ENCODE measurements around the gene GABARAPL1.
A peak's percentile ranks its signal among the peaks of the same experiment; 100 is the strongest.

The GABARAPL1 gene

GRCh38 chr12:10238526-10238925 lies 25.8 kb downstream of the GABARAPL1 start:
- DNase-seq (ENCODE audit: low spot score in 2 of 2), result no peak
- peaks cover 6% of the 10 kb centered on the region for H3K9me3 Mint-ChIP-seq
- peaks cover under 1% of the 10 kb centered on the region for H3K36me3 Mint-ChIP-seq
- ATAC-seq, result no peak
- no peak overlapping the region for H3K27ac Mint-ChIP-seq
- H3K4me3 Mint-ChIP-seq, result no peak overlapping the region
- H3K4me1 Mint-ChIP-seq, result peaks cover 31% of the 10 kb centered on the region

DNA sequence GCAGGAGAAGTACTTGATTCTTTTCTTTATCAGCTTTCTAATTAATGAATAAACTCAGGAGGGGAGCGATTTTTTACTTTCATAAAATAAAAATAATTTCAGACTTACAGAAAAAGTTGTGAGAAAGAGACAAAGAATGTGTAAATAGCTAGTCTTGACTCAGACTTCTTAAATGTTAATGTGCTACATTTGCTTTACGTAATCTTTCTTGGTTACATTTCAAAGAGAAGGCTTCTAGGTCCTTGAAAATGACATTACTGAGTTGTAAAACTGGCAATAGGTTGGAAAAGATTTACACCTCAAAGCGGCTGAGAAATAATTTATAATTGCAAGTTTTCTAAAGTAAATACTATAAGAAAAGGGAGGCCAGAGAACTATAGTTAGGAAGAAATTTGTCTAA lies 28.6 kb downstream of the GABARAPL1 start:
- Mint-ChIP-seq H3K36me3 (peaks cover 6% of the 10 kb centered on the region), H3K4me3 (no peak overlapping the region), H3K9me3 (no peaks in the 10 kb centered on the region), H3K4me1 (peaks cover 36% of the 10 kb centered on the region), H3K27ac (no peak overlapping the region)
- no peak for ATAC-seq
- no peak for DNase-seq (ENCODE audit: low spot score in 2 of 2)

DNA sequence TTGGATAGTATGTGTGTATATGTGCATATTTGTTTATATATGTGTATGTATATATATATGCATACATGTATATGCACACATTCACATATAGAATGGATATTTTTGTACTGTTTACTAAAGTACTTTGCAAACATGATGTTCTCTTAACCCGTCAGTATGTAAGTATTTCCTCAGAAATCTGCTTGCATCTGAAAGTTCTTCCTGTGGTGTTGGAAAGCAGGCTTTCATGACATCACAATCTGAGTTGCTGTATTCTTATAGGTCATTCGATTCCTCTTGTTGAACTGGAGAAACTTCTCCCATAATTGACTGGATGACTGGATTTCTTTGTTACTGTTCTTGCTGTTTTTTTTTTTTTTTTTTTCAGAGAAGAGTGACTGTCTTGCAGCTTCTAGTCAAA lies 29.1 kb downstream of the GABARAPL1 start:
- Mint-ChIP-seq H3K9me3 (no peaks in the 10 kb centered on the region), H3K4me3 (no peak overlapping the region)
- ATAC-seq, result no peak

DNA sequence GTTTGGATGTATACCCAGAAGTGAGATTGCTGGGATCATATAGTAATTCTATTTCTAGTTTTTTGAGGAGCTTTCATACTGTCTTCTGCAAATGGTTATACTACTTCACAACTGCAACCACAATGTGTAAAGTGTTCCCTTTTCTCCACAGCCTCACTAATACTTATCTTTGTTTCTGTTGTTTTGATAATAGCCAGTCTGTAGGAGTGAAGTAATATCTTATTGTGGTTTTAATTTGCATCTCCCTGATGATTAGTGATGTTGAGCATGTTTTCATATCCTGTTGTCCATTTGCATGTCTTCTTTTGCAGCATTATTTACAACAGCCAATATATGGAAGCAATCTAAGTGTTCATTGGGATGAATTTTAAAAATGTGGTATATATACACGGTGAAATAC lies 29.9 kb downstream of the GABARAPL1 start:
- Mint-ChIP-seq H3K4me3 (peak overlapping the region; percentile 62), H3K27ac (no peak overlapping the region), H3K9me3 (no peaks in the 10 kb centered on the region), H3K4me1 (peaks cover 25% of the 10 kb centered on the region), H3K36me3 (peaks cover 6% of the 10 kb centered on the region)
- ATAC-seq, result no peak
- DNase-seq (ENCODE audit: low spot score in 2 of 2), result no peak

More for the DNA sequence above, 29.1 kb downstream of the GABARAPL1 start:
- H3K4me1 Mint-ChIP-seq, result peaks cover 32% of the 10 kb centered on the region
- H3K27ac Mint-ChIP-seq, result no peak overlapping the region
- peaks cover 6% of the 10 kb centered on the region for H3K36me3 Mint-ChIP-seq
- no peak for DNase-seq (ENCODE audit: low spot score in 2 of 2)

DNA sequence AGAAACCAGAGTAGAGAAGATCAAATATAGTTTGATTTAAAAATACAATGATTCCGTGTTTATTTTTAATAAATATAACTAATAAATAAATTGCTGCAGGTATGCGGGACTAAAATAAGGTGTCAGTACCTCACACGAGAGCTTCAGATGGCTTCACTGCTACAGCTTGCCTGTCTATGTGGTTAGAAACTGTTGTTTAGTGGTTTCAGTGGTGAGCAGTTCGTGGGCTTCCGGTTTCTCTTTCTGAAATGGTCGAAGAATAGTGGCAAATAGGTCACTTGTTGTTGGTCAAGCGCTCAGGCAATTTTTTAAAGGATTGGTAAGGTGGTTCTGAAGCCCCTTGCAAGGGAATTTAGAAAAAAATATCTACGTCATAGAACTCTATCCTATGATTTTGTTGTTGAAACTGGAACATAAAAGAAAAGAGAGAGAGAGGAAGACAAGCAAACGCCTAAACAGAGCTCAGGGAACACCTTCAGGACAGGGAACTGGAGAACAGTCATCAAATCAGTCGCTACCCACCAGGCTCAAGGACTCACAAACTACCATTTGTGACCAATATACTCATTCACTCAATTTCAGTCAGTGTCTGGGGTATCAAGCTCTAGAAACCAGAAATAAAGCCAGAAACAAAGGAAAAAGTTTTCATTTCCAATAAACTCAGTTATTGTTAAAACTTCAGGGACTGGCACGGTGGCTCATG lies 31.3 kb downstream of the GABARAPL1 start:
- Mint-ChIP-seq H3K9me3 (no peaks in the 10 kb centered on the region), H3K4me3 (peak overlapping the region; percentile 62), H3K27ac (peak overlapping the region; percentile 65), H3K4me1 (peaks cover 36% of the 10 kb centered on the region), H3K36me3 (peaks cover 12% of the 10 kb centered on the region)
- ATAC-seq (peak; percentile 62), DNase-seq (ENCODE audit: low spot score in 2 of 2) (no peak)

- DNase-seq (ENCODE audit: low spot score in 2 of 2) (no peak), ATAC-seq (no peak)
- Mint-ChIP-seq H3K36me3 (peaks cover 19% of the 10 kb centered on the region), H3K4me1 (peaks cover 44% of the 10 kb centered on the region), H3K27ac (no peak overlapping the region), H3K9me3 (no peaks in the 10 kb centered on the region), H3K4me3 (peak overlapping the region; percentile 58)
These were observed 34.9 kb downstream of the GABARAPL1 start for GRCh38 chr12:10247436-10248058.

GRCh38 chr12:10249690-10250455 lies 37.2 kb downstream of the GABARAPL1 start:
- H3K4me3 Mint-ChIP-seq, result peak overlapping the region; percentile 58
- peaks cover 28% of the 10 kb centered on the region for H3K4me1 Mint-ChIP-seq
- H3K27ac Mint-ChIP-seq, result peak overlapping the region; percentile 90
- ATAC-seq (peak; percentile 90), DNase-seq (ENCODE audit: low spot score in 2 of 2) (peak in 1 of 2 donors; percentile 68)
- peaks cover 13% of the 10 kb centered on the region for H3K36me3 Mint-ChIP-seq
- H3K9me3 Mint-ChIP-seq, result no peaks in the 10 kb centered on the region

DNA sequence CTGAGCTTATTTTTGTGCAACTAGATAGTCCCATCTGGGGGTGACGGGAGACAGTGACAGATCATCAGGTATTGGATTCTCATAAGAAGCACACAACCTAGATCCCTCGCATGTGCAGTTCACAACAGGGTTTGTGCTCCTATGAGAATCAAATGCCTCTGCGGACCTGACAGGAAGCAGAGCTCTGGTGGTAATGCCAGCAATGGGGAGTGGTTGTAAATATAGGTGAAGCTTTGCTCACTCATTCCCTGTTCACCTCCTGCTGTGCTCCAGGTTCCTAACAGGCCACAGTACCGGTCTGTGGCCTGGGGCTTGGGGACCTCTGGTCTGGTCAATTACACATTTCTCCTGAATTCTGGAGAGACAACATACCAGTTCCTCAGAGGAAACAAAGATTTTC lies 39.0 kb downstream of the GABARAPL1 start:
- ATAC-seq (no peak), DNase-seq (ENCODE audit: low spot score in 2 of 2) (no peak)
- no peak overlapping the region for H3K27ac Mint-ChIP-seq
- H3K4me1 Mint-ChIP-seq, result peaks cover 28% of the 10 kb centered on the region
- peaks cover 19% of the 10 kb centered on the region for H3K36me3 Mint-ChIP-seq
- no peak overlapping the region for H3K4me3 Mint-ChIP-seq
- peaks cover 6% of the 10 kb centered on the region for H3K9me3 Mint-ChIP-seq

- H3K9me3 Mint-ChIP-seq, result peaks cover 6% of the 10 kb centered on the region
- no peak for ATAC-seq
- H3K4me1 Mint-ChIP-seq, result peaks cover 28% of the 10 kb centered on the region
- H3K36me3 Mint-ChIP-seq, result peaks cover 22% of the 10 kb centered on the region
- DNase-seq (ENCODE audit: low spot score in 2 of 2), result no peak
- no peak overlapping the region for H3K4me3 Mint-ChIP-seq
- no peak overlapping the region for H3K27ac Mint-ChIP-seq
These were observed 39.5 kb downstream of the GABARAPL1 start for GRCh38 chr12:10252201-10252600.

GRCh38 chr12:10256064-10256463 lies 43.4 kb downstream of the GABARAPL1 start:
- ATAC-seq (no peak), DNase-seq (ENCODE audit: low spot score in 2 of 2) (no peak)
- peaks cover 12% of the 10 kb centered on the region for H3K36me3 Mint-ChIP-seq
- H3K4me3 Mint-ChIP-seq, result no peak overlapping the region
- H3K27ac Mint-ChIP-seq, result no peak overlapping the region
- no peaks in the 10 kb centered on the region for H3K4me1 Mint-ChIP-seq
- peaks cover 11% of the 10 kb centered on the region for H3K9me3 Mint-ChIP-seq

GRCh38 chr12:10260927-10261326 lies 48.2 kb downstream of the GABARAPL1 start:
- peaks cover 5% of the 10 kb centered on the region for H3K9me3 Mint-ChIP-seq
- H3K27ac Mint-ChIP-seq, result no peak overlapping the region
- DNase-seq (ENCODE audit: low spot score in 2 of 2), result no peak
- H3K4me3 Mint-ChIP-seq, result no peak overlapping the region
- H3K4me1 Mint-ChIP-seq, result no peaks in the 10 kb centered on the region
- no peak for ATAC-seq
- H3K36me3 Mint-ChIP-seq, result peaks cover 12% of the 10 kb centered on the region

DNA sequence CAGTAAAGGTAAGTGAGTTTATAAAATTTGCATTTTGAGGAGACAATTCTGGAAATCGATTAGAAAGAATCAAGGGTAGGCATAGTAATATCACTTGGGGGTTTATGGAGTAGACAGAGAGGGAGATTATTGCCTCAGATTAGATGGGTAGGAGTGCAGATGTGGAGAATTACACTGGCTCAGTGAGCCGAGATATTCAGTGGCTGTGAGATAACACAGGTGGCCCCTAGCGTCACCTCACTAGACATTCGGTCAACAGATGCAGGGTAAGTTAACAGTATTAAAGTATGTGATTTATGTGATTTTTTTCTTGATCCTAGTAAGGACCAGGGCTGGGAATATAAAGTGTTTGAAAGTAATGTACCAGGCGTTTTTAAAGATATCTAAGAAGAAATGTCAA lies 55.4 kb downstream of the GABARAPL1 start:
- DNase-seq (ENCODE audit: low spot score in 2 of 2) (no peak), ATAC-seq (no peak)
- Mint-ChIP-seq H3K27ac (no peak overlapping the region), H3K36me3 (peaks cover 8% of the 10 kb centered on the region), H3K4me3 (no peak overlapping the region), H3K4me1 (no peaks in the 10 kb centered on the region), H3K9me3 (no peaks in the 10 kb centered on the region)

DNA sequence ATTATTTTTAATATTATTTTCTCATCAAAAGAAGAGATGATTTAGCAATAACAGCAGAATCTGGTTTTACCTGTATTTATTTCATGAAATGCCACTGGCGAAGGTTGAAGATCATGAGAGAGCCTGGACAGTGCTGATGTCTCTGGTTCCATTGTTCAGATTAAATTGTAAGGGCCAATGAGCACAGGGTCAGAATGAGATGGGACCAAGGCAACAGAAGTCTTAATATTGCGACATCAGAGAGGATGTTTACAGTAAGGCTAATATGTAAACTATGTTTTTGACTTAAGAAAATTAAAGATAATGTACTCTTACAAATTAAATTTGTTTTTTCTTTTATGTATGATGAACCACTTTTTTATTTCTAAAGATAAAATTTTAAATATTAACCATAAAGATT lies 59.8 kb downstream of the GABARAPL1 start:
- no peak overlapping the region for H3K4me3 Mint-ChIP-seq
- no peak for ATAC-seq
- no peaks in the 10 kb centered on the region for H3K9me3 Mint-ChIP-seq
- H3K27ac Mint-ChIP-seq, result no peak overlapping the region
- no peaks in the 10 kb centered on the region for H3K4me1 Mint-ChIP-seq
- DNase-seq (ENCODE audit: low spot score in 2 of 2), result no peak
- H3K36me3 Mint-ChIP-seq, result peaks cover 8% of the 10 kb centered on the region

All from stimulated activated effector memory CD8-positive, alpha-beta T cell treated with anti-CD3 and anti-CD28 coated beads, Interleukin-12 subunit alpha, Interleukin-12 subunit beta, amount 100 ng/mL, for 72 hours (primary cell).